Ureter (tissue), 1 donor: ENCODE data around the gene FRMD4B. TPM values are rescaled to one million over a fixed set of nuclear protein-coding genes. Genes with fewer than 3 reads are reported as not detected.

ENCODE experiments used
- DNase-seq: peaks from one replicate; pipeline ENCODE4 v3.0.0-alpha.2; 2020; ENCODE audit warnings: low spot score
- total RNA-seq: library from RNA; stranded (reverse); gene quantifications from one replicate; pipeline ENCODE4 v1.2.4, GENCODE V29; 2023
- donor health status: DM: yes; HTN: yes; CAD: no.

FRMD4B gene
- total RNA-seq, 1 donor from 2014 or later: 28.6 TPM

GRCh38 chr3:69405067-69405466, 19.2 kb upstream of the FRMD4B start:
- no peak for DNase-seq

DNA sequence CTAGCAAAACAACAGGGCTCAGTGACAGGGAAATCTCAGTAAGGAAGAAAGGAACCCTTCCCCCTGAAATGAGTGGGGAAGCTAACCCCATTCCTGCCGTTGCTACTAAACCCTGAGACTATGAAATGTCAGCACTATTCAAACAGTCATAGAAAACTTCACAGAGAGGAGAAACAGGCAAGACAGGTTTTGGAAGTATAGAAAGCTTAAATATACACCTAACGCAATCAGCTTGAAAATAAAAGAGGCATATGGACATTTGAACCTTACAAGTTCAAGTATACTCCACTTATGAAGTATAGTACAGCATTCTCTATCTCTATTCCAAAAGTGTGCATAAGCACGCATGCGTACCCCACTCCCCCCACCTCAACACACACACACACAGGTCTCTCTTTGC, 17.6 kb upstream of the FRMD4B start:
- DNase-seq: no peak

- no peak for DNase-seq
These were observed 14.8 kb upstream of the FRMD4B start for GRCh38 chr3:69400683-69401082.

DNA sequence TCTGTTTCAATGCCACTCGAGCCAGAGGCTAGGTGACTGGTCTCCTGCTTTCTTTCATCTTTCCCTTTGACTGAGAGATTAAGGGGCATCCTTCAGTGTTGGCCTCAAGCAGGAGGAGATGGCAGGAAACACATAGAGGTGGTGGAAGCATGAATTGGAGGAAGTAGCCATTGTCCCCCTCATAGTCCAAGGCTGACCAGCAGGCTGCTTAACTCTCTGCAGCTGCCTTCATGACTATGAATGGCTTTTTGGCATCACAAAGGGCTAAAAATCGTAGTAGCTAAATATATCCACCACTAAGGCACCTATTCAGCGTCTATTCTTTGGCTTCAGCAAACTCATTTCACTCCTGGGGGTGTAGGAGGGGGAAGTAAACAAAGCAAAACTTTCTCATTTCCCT, 7.0 kb upstream of the FRMD4B start:
- DNase-seq: no peak

- no peak for DNase-seq
These were observed 6.5 kb upstream of the FRMD4B start for GRCh38 chr3:69392415-69392814.

DNA sequence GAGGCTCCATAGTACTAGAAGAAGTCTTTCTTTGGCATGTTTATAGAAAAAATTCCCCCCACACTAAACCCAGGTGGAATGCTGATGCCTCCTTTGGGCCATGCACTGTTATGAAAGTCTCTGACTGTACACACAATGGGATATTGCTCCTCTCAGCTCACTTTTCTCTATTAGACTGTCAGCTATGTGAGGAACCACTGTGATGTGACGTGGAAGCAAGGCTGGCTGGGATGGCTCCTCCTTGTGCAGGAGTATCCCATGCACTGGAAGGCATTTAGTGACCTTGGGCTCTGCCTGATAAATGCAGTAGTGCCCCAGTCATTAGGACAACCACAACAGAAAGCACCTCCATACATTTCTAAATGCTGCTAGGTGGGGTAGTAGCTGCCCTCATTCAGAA, 5.7 kb upstream of the FRMD4B start:
- no peak for DNase-seq

GRCh38 chr3:69390771-69391170, 4.9 kb upstream of the FRMD4B start:
- DNase-seq: no peak

- DNase-seq: no peak
These were observed 3.8 kb upstream of the FRMD4B start for GRCh38 chr3:69389520-69390248.

DNA sequence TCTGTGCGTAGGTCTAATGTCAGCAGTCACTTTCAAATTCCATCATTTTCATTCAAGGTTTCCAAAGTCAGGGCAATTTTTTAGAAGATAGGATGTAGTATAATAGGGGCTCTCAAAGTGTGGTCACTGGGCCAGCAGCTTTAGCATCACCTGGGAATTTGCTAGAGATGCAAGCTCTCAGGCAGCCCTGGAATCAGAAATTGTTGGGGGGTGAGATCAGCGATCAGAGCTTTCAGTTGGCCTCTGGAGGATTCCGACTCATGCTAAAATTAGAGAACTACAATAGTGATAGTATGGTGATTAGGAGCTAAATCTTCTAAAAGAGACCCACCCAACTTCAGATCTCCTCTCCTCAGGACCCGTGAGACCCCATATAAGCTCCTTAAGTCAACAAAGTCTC, 2.4 kb upstream of the FRMD4B start:
- no peak for DNase-seq

GRCh38 chr3:69386556-69387385, 883 bp upstream of the FRMD4B start:
- DNase-seq: no peak

GRCh38 chr3:69385123-69385722, 665 bp downstream of the FRMD4B start:
- no peak for DNase-seq

- no peak for DNase-seq
These were observed 1.6 kb downstream of the FRMD4B start for GRCh38 chr3:69384326-69384725.

DNA sequence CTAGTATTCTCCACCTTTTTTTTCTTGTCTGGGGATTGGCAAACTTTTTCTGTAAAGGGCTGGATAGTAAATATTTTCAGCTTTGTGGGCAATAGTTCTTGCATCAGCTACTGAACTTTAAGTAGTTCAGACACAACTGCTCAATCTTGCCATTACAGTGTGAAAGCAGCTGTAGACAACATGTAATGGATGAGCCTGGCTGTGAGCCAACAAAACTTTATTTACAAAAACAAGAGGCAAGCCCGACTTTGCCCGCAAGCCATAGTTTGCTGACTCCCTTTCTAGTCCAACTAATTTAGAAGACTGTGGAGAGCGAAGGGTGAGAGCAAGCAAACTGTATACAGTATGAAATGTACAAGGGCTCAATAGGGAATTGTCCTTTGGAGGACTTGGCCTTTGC, 6.2 kb downstream of the FRMD4B start:
- DNase-seq: no peak

GRCh38 chr3:69378112-69378802, 7.6 kb downstream of the FRMD4B start:
- DNase-seq: no peak

- DNase-seq: no peak
These were observed 8.6 kb downstream of the FRMD4B start for GRCh38 chr3:69377262-69377661.

DNA sequence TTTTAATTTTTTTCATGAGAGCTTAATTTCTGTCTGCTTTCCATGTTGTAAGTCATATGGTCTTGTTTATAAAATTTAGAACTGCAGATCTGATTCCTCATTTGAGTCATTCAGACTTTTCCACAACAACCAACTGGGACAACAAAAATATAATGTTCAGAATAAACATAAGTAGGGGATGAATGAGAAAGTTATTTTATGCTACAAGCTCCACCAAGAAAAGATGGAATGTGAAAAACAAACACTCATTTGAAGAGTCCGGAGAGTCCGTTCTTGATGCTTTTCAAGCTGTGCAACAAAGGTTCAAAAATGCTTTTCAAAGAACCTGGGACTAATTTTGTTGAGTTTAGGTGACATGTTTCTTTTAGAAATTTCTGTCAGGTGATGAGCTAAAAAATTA, 9.2 kb downstream of the FRMD4B start:
- DNase-seq: no peak

DNA sequence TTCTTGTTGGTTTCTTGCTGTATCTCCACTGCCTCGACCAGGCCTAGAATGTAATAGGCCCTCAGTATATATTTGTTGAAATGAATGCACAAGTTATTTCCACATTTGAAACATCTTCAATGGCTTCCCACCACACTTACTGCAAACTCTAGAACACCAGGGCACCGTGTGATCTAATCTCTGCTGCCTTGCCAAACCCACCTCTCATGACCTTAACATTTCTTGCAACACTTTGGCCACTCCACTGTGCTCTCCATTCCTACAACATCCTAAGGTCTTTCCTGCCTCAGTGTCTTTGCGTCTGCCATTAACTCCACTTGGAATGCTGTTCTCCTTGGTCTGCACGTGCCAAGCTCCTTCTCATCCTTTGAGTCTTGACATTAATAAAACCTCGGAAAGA, 14.1 kb downstream of the FRMD4B start:
- no peak for DNase-seq

- DNase-seq: no peak
These were observed 15.0 kb downstream of the FRMD4B start for GRCh38 chr3:69370901-69371301.

DNA sequence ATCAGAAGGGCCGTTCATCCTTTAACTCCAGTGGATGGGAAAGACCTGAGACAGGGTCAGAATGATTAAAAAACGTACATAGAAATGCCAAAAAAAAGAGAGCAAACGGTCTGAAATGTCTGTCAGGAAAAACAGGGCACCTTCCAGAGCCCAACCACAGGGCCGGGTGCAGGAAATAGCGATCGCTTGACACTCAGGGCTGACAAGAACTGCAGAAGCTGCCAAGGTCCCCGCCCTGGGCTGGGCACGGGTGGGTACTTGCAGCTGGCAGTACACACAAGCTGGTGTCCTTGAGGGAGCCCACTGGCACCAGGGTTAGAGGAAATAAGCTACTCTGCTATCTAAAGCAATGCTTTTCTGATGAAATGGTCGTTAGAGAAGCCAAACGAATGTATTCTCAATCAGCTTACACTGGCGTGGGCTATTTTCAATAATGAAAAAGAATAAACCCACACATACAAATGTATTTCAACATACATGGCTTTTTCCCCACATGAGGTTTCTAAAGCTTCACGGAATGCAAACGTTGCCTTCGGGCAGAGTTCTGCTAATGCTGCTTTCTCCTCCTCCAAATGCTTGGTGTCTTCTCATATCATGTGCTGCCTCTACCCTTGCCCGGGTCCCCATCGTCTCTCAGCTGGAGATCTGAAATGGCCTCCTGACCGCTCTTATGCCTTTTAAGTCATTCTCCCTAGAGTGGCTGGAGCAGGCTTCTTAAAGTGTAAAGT, 15.6 kb downstream of the FRMD4B start:
- peak; percentile 59 for DNase-seq

DNA sequence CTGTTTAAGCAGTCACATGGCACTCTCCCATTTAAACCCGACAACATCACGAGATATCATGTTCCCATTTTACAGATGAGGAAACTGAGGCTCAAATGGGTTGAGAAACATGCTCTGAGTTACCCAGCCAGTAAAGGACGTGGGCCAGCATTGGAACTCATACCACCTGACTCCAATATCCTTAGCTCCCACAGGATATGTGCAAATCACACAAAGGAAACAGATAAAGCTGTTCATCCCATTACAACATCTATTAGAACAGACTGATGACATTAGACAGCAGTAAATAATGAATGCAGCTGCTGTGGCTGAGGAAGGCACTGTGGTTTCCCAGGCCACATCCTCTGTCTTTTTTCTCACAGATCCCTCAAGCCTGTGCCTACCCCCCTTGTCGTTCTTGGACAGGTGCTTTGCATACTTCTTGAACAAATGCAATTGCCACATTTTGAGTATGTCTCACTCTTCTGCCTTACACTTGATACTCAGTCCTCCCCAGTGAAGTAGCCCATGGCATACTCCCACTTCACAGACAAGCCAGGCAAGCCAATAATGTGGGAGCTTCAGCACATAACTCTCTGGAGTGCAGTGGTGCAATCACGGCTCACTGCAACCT, 17.7 kb downstream of the FRMD4B start:
- no peak for DNase-seq

GRCh38 chr3:69367586-69367985, 18.3 kb downstream of the FRMD4B start:
- DNase-seq: no peak
